Hair follicle dermal papilla cell (primary cell): ENCODE measurements around the gene MLIP. TPM values are rescaled to one million over a fixed set of nuclear protein-coding genes. Genes with fewer than 3 reads are reported as not detected.

Source experiments
- total RNA-seq: library from RNA; depleted of rRNA; stranded (reverse); fragments of >200 nt; gene quantifications from 2 replicates; pipeline ENCODE4 v1.2.3, GENCODE V29; 2012

Gene MLIP, protein sequence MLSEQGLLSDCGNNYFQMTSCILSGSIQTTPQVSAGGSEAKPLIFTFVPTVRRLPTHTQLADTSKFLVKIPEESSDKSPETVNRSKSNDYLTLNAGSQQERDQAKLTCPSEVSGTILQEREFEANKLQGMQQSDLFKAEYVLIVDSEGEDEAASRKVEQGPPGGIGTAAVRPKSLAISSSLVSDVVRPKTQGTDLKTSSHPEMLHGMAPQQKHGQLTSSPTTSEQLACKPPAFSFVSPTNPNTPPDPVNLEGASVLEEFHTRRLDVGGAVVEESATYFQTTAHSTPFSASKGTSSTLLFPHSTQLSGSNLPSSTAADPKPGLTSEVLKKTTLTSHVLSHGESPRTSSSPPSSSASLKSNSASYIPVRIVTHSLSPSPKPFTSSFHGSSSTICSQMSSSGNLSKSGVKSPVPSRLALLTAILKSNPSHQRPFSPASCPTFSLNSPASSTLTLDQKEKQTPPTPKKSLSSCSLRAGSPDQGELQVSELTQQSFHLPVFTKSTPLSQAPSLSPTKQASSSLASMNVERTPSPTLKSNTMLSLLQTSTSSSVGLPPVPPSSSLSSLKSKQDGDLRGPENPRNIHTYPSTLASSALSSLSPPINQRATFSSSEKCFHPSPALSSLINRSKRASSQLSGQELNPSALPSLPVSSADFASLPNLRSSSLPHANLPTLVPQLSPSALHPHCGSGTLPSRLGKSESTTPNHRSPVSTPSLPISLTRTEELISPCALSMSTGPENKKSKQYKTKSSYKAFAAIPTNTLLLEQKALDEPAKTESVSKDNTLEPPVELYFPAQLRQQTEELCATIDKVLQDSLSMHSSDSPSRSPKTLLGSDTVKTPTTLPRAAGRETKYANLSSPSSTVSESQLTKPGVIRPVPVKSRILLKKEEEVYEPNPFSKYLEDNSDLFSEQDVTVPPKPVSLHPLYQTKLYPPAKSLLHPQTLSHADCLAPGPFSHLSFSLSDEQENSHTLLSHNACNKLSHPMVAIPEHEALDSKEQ
- total RNA-seq = not detected in 2 replicates

GRCh38 chr6:54111341-54112045, at the start of gene MLIP:
TSS of gene MLIP (plus strand) at chr6:54111443. CDS start at chr6:54111480, 37 bp downstream.

GRCh38 chr6:54308289-54308985, 197.2 kb downstream of the MLIP start, which contains the start of gene TINAG:
TSS of gene TINAG (plus strand) at chr6:54308441. CDS start at chr6:54308551, 110 bp downstream.

Other genes starting within 250 kb of the MLIP start
- not detected in 2 replicates for gene TINAG, start 197.0 kb downstream of the MLIP start, total RNA-seq